GM12878 (cell line): ENCODE results near the gene SNED1.

ENCODE experiments used
- ATF2 ChIP-seq: IDR thresholded peaks from 2 replicates; pipeline ENCODE4 v1.6.1; 2012; ENCODE audit warnings: low read length, inconsistent platforms
- CTCF ChIP-seq, 3 experiments: IDR thresholded peaks in 2 of 3; conservative IDR thresholded peaks in 1 of 3; 2 replicates each; pipeline ENCODE4 v1.5.1; 2011; ENCODE audit warnings: low read depth in 3 of 3, low read length in 3 of 3, mild to moderate bottlenecking in 3 of 3, control low read depth in 2 of 3, moderate library complexity in 2 of 3, inconsistent platforms in 1 of 3, mixed read lengths in 1 of 3; ENCODE audit not compliant: control insufficient read depth in 2 of 3, insufficient read depth in 1 of 3; ENCODE audit errors: extremely low read depth in 1 of 3
- DPF2 ChIP-seq: fragments of 450-650 bp; IDR thresholded peaks from 2 replicates; pipeline ENCODE4 v1.6.1; 2017; ENCODE audit warnings: mild to moderate bottlenecking
- JUNB ChIP-seq: IDR thresholded peaks from 2 replicates; pipeline ENCODE4 v1.6.1; 2016; ENCODE audit warnings: antibody characterized with exemption, mild to moderate bottlenecking
- KDM1A ChIP-seq: fragments of 200-600 bp; sonication (generic); IDR thresholded peaks from 2 replicates; pipeline ENCODE4 v1.6.1; 2016; ENCODE audit warnings: borderline replicate concordance
- MAX ChIP-seq: IDR thresholded peaks from 2 replicates; pipeline ENCODE4 v1.6.1; 2012; ENCODE audit warnings: low read depth, low read length, improper control_type of control experiment
- MYC ChIP-seq: IDR thresholded peaks from 2 replicates; pipeline ENCODE4 v1.6.1; 2011; ENCODE audit warnings: mild to moderate bottlenecking, low read length, moderate library complexity, inconsistent platforms; ENCODE audit not compliant: insufficient read depth, insufficient replicate concordance, insufficient read length, severe bottlenecking
- POLR2A ChIP-seq: IDR thresholded peaks from 2 replicates; pipeline ENCODE4 v1.6.1; 2011; ENCODE audit warnings: low read depth, mild to moderate bottlenecking, low read length
- RCOR1 ChIP-seq: conservative IDR thresholded peaks from 2 replicates; pipeline ENCODE4 v1.6.1; 2012; ENCODE audit warnings: low read depth, low read length, improper control_type of control experiment
- SREBF2 ChIP-seq: IDR thresholded peaks from 2 replicates; pipeline ENCODE4 v1.6.1; 2012; ENCODE audit warnings: mild to moderate bottlenecking, low read length
- USF1 ChIP-seq: IDR thresholded peaks from 2 replicates; pipeline ENCODE4 v1.6.1; 2011; ENCODE audit warnings: borderline replicate concordance, low read depth, mild to moderate bottlenecking, moderate library complexity, mixed read lengths, low read length; ENCODE audit not compliant: insufficient read depth; ENCODE audit errors: extremely low read length
- ZBTB33 ChIP-seq: fragments of 450-650 bp; IDR thresholded peaks from 2 replicates; pipeline ENCODE4 v1.6.1; 2017; ENCODE audit warnings: mild to moderate bottlenecking
- ZZZ3 ChIP-seq: IDR thresholded peaks from 2 replicates; pipeline ENCODE4 v1.6.1; 2011; ENCODE audit warnings: low read depth; ENCODE audit not compliant: control insufficient read depth, insufficient read length

GRCh38 chr2:241020629-241021190 lies 22.3 kb downstream of the SNED1 start:
- no peak for TF ChIP-seq MYC
- TF ChIP-seq ATF2: no peak
- no peak for TF ChIP-seq MAX
- TF ChIP-seq USF1: no peak
- no peak for TF ChIP-seq DPF2
- TF ChIP-seq KDM1A: no peak
- no peak for TF ChIP-seq CTCF (IDR thresholded peaks at IDR 0.05 in 2 of 3, conservative IDR thresholded peaks at IDR 0.05 in 1 of 3; ENCODE audit: control insufficient read depth in 2 of 3, extremely low read depth in 1 of 3, insufficient read depth in 1 of 3, low read depth in 3 of 3, low read length in 3 of 3)
- no peak for TF ChIP-seq RCOR1
- TF ChIP-seq POLR2A: no peak
- TF ChIP-seq JUNB: no peak
- no peak for TF ChIP-seq ZBTB33
- TF ChIP-seq SREBF2: no peak
- no peak for TF ChIP-seq ZZZ3
